ENCODE measurements around the gene CCDC88C.

Gene CCDC88C

GRCh38 chr14:91413547-91414474 is 3.8 kb downstream of the CCDC88C start:
- H3K27ac ChIP-seq (replicated peaks; ENCODE audit: low read length): peak overlapping the region; percentile 86
- H2AK5ac ChIP-seq (ENCODE audit: low read depth, low read length): no peak overlapping the region
- H3K14ac ChIP-seq (ENCODE audit: low read length): no peak overlapping the region
- no peak overlapping the region for H2BK120ac ChIP-seq (ENCODE audit: low read depth, low read length)
- H3K36me3 ChIP-seq (replicated peaks in 1 of 2; ENCODE audit: control insufficient read depth in 2 of 2, insufficient read depth in 2 of 2, low read length in 2 of 2): peaks cover 3 to 18% of the 10 kb centered on the region in 2 donors
- H3K4me1 ChIP-seq (ENCODE audit: control insufficient read depth in 2 of 2, insufficient read depth in 1 of 2, low read depth in 1 of 2, low read length in 2 of 2): peaks cover 34% of the 10 kb centered on the region in 2 donors
- no peak for DNase-seq (ENCODE audit: low spot score)
- no peak overlapping the region for H3K4me3 ChIP-seq (ENCODE audit: low read length in 2 of 2)
- H3K27me3 ChIP-seq (ENCODE audit: control insufficient read depth in 3 of 3, insufficient read depth in 3 of 3, low read depth in 1 of 3, low read length in 3 of 3): no peaks in the 10 kb centered on the region
- no peak overlapping the region for H4K91ac ChIP-seq (ENCODE audit: low read depth, low read length, poor library complexity)
- H3K9me3 ChIP-seq (replicated peaks in 1 of 2; ENCODE audit: control insufficient read depth in 2 of 2, insufficient read depth in 1 of 2, low read depth in 1 of 2, low read length in 2 of 2): no peaks in the 10 kb centered on the region
- no CpG with 5 or more reads among the region's 11 CpGs for WGBS, 2 donors (ENCODE audit: extremely low coverage in 2 of 2, insufficient read length in 2 of 2, insufficient replicate concordance in 1 of 2)
- H2BK12ac ChIP-seq (ENCODE audit: low read length): no peak overlapping the region
- H3K4ac ChIP-seq (ENCODE audit: low read length): no peak overlapping the region
- H4K8ac ChIP-seq (ENCODE audit: low read depth, low read length): no peak overlapping the region
- H3K23ac ChIP-seq (ENCODE audit: low read depth, low read length, poor library complexity): no peak overlapping the region
- H3K9ac ChIP-seq (ENCODE audit: low read depth, low read length, poor library complexity): no peak overlapping the region
- H3K79me1 ChIP-seq (ENCODE audit: low read depth, low read length): peaks cover 2% of the 10 kb centered on the region
- H3K18ac ChIP-seq (ENCODE audit: low read length): no peak overlapping the region
- H2AFZ ChIP-seq (ENCODE audit: low read length): no peak overlapping the region
- no peak overlapping the region for H3K4me2 ChIP-seq (ENCODE audit: insufficient read depth, low read length, poor library complexity, severe bottlenecking)
- H2BK15ac ChIP-seq (ENCODE audit: low read length): no peak overlapping the region
- H2BK5ac ChIP-seq (ENCODE audit: low read length): no peak overlapping the region

GRCh38 chr14:91412939-91413338 is 4.7 kb downstream of the CCDC88C start:
- no peak overlapping the region for H3K4me2 ChIP-seq (ENCODE audit: insufficient read depth, low read length, poor library complexity, severe bottlenecking)
- no peaks in the 10 kb centered on the region for H3K27me3 ChIP-seq (ENCODE audit: control insufficient read depth in 3 of 3, insufficient read depth in 3 of 3, low read depth in 1 of 3, low read length in 3 of 3)
- H2BK15ac ChIP-seq (ENCODE audit: low read length): no peak overlapping the region
- H3K18ac ChIP-seq (ENCODE audit: low read length): no peak overlapping the region
- no peak overlapping the region for H3K23ac ChIP-seq (ENCODE audit: low read depth, low read length, poor library complexity)
- no peak overlapping the region for H2BK5ac ChIP-seq (ENCODE audit: low read length)
- no peak overlapping the region for H2AK5ac ChIP-seq (ENCODE audit: low read depth, low read length)
- no CpG with 5 or more reads among the region's 5 CpGs for WGBS, 2 donors (ENCODE audit: extremely low coverage in 2 of 2, insufficient read length in 2 of 2, insufficient replicate concordance in 1 of 2)
- no peak overlapping the region for H3K14ac ChIP-seq (ENCODE audit: low read length)
- peaks cover 10 to 27% of the 10 kb centered on the region in 2 donors for H3K36me3 ChIP-seq (replicated peaks in 1 of 2; ENCODE audit: control insufficient read depth in 2 of 2, insufficient read depth in 2 of 2, low read length in 2 of 2)
- H3K4me1 ChIP-seq (ENCODE audit: control insufficient read depth in 2 of 2, insufficient read depth in 1 of 2, low read depth in 1 of 2, low read length in 2 of 2): peaks cover 30 to 34% of the 10 kb centered on the region in 2 donors
- DNase-seq (ENCODE audit: low spot score): no peak
- H3K4ac ChIP-seq (ENCODE audit: low read length): no peak overlapping the region
- no peak overlapping the region for H2BK120ac ChIP-seq (ENCODE audit: low read depth, low read length)
- H4K91ac ChIP-seq (ENCODE audit: low read depth, low read length, poor library complexity): no peak overlapping the region
- peaks cover 6% of the 10 kb centered on the region for H3K79me1 ChIP-seq (ENCODE audit: low read depth, low read length)
- H4K8ac ChIP-seq (ENCODE audit: low read depth, low read length): no peak overlapping the region
- no peak overlapping the region for H2BK12ac ChIP-seq (ENCODE audit: low read length)
- H3K9ac ChIP-seq (ENCODE audit: low read depth, low read length, poor library complexity): no peak overlapping the region
- H2AFZ ChIP-seq (ENCODE audit: low read length): no peak overlapping the region
- H3K4me3 ChIP-seq (ENCODE audit: low read length in 2 of 2): no peak overlapping the region
- no peak overlapping the region for H3K27ac ChIP-seq (replicated peaks; ENCODE audit: low read length)
- H3K9me3 ChIP-seq (replicated peaks in 1 of 2; ENCODE audit: control insufficient read depth in 2 of 2, insufficient read depth in 1 of 2, low read depth in 1 of 2, low read length in 2 of 2): no peaks in the 10 kb centered on the region

GRCh38 chr14:91410771-91411536 is 6.7 kb downstream of the CCDC88C start:
- DNase-seq (ENCODE audit: low spot score): no peak
- Histone ChIP-seq H3K27ac (replicated peaks; ENCODE audit: low read length) (no peak overlapping the region), H3K18ac (ENCODE audit: low read length) (no peak overlapping the region), H2BK5ac (ENCODE audit: low read length) (no peak overlapping the region), H2AK5ac (ENCODE audit: low read depth, low read length) (no peak overlapping the region), H3K4me3 (ENCODE audit: low read length in 2 of 2) (no peak overlapping the region), H3K27me3 (ENCODE audit: control insufficient read depth in 3 of 3, insufficient read depth in 3 of 3, low read depth in 1 of 3, low read length in 3 of 3) (no peaks in the 10 kb centered on the region), H2BK120ac (ENCODE audit: low read depth, low read length) (no peak overlapping the region), H4K8ac (ENCODE audit: low read depth, low read length) (no peak overlapping the region), H2BK15ac (ENCODE audit: low read length) (no peak overlapping the region), H3K14ac (ENCODE audit: low read length) (no peak overlapping the region), H3K79me1 (ENCODE audit: low read depth, low read length) (peaks cover 5% of the 10 kb centered on the region), H3K4me1 (ENCODE audit: control insufficient read depth in 2 of 2, insufficient read depth in 1 of 2, low read depth in 1 of 2, low read length in 2 of 2) (peaks cover 25 to 29% of the 10 kb centered on the region in 2 donors), H3K4ac (ENCODE audit: low read length) (no peak overlapping the region), H3K9me3 (replicated peaks in 1 of 2; ENCODE audit: control insufficient read depth in 2 of 2, insufficient read depth in 1 of 2, low read depth in 1 of 2, low read length in 2 of 2) (no peaks in the 10 kb centered on the region), H2BK12ac (ENCODE audit: low read length) (no peak overlapping the region), H3K9ac (ENCODE audit: low read depth, low read length, poor library complexity) (no peak overlapping the region), H3K36me3 (replicated peaks in 1 of 2; ENCODE audit: control insufficient read depth in 2 of 2, insufficient read depth in 2 of 2, low read length in 2 of 2) (peaks cover 18 to 46% of the 10 kb centered on the region in 2 donors), H4K91ac (ENCODE audit: low read depth, low read length, poor library complexity) (no peak overlapping the region), H2AFZ (ENCODE audit: low read length) (no peak overlapping the region), H3K23ac (ENCODE audit: low read depth, low read length, poor library complexity) (no peak overlapping the region), H3K4me2 (ENCODE audit: insufficient read depth, low read length, poor library complexity, severe bottlenecking) (no peak overlapping the region)
- no CpG with 5 or more reads among the region's 12 CpGs for WGBS, 2 donors (ENCODE audit: extremely low coverage in 2 of 2, insufficient read length in 2 of 2, insufficient replicate concordance in 1 of 2)

Data from neuronal stem cell (in vitro differentiated cells).